Left renal cortex interstitium (tissue), 4 donors: ENCODE results near the gene MYH15. TPM values are rescaled to one million over a fixed set of nuclear protein-coding genes. Genes with fewer than 3 reads are reported as not detected.

Experiments used
- DNase-seq, 4 donors: peaks; one replicate each; pipeline ENCODE4 v3.0.0-alpha.2; 2013; ENCODE audit warnings: low read depth in 4 of 4, low spot score in 2 of 4, missing footprints in 1 of 4
- polyA plus RNA-seq, 4 donors: library from polyadenylated mRNA; unstranded; fragments of 120-200 nt; gene quantifications; one replicate each; pipeline ENCODE4 v1.2.1, GENCODE V29; 2013; ENCODE audit not compliant: insufficient read length in 4 of 4

The MYH15 gene
- polyA plus RNA-seq, 4 donors: 0.17 to 0.47 (median 0.33) TPM

DNA sequence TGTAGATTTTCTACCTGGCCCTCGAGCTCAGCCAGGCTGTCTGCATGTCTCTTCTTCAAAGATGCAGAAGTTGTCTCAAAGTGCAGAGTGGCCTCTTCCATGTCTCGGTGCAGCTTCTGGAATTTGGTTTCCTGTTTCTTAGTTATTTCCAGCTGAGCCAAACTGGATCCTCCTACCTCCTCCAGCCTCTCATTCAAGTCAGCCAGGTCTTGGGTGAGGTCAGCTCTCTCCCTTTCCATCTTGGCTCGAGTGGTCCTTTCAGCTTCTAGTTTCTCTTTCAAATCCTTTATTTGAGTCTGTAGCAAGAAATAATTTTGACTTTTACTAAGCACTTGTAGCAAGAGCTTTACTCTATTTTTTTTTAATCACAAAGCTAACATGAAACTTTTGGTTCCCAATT lies 81.8 kb downstream of the MYH15 start:
- DNase-seq: no peak

DNA sequence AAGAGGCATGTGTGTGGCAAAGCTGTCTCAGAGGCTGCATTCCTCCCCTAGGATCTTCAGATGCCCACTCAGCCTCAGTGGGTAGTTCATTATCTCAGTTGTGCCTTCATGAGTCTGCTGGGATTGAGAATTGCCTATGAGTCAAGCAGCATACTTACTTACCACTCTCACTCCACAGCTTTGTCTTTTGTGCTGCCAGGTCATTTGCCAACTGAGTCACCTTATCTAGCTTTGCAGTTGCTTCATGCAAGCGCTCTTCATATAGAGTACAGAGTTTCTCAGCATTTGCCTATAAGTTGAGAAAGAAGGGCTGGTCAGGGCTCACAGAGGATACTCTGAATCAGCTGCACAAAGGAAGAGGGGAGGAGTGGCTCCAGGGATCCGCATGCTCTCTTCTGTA lies 89.5 kb downstream of the MYH15 start:
- no peak for DNase-seq

DNA sequence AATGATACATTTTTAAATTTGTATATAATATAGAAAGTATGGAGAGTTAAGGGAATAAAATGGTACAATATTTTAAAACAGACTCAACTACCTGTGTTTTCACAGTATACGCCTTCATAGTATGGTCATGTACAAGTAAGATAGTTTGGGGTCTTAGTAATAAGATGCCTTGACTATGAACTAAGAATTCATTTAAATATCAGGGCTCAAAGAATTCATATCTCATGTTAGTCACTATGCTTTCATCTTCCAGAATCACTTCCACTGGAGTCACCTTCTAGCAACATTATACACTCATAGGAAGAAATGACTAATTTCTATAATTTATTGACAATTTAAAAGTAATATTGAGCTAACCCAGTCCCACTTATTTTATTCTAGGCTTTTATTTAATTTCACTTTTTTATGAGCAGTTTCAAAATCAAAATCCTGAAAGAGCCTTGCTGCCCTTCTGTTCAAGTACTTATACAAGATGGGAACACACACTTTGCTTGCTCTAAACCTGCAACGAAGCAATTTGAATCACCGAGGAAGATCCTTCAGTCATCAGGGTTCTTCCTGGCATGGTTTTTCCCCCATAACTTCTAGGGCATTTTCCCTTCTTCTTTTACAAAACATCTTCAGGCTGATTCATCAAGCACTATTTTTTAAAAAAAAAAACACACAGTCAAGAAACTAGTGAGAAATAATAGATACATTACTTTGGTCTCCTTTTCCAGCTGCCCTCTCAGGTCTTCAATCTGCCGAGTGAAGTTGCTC lies 94.1 kb downstream of the MYH15 start:
- no peak for DNase-seq

DNA sequence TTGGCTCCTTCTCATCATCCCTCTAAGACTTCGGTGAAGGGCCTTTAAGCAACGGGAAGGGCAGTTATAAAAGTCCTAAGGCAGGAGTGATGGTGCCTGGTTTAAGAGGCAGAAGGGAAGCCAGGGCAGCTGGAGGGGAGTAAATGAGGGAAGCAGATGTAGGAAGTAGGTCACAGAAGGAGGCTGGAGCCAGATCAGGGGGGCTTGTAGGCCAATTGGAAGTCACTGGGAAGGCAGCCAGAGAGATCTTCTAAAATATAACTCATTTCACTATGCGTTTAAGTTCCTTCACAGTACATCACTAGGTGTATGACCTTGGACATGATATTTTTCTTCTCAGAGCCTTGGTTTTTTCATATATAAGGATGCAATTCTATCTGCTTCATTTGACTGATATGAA lies 94.7 kb downstream of the MYH15 start:
- DNase-seq: no peak

DNA sequence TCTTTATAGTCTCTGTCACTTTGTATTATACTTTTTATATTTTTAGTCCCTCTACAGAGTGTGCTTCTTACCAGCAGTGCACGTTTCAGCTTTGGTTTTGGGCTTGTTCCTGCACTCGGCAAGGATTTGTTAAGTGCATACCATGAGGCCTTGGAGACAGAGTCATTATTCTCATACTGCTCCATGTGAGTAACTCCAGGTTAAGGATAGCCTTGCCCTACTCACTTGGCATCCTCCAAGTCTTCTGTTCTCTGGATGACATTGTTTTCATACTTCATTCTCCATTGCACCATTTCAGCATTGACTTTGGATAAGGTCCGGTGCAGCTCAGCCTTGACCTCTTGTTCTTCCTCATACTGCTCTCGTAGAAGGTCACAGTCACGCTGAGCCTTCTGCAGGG lies 96.4 kb downstream of the MYH15 start:
- DNase-seq: no peak

DNA sequence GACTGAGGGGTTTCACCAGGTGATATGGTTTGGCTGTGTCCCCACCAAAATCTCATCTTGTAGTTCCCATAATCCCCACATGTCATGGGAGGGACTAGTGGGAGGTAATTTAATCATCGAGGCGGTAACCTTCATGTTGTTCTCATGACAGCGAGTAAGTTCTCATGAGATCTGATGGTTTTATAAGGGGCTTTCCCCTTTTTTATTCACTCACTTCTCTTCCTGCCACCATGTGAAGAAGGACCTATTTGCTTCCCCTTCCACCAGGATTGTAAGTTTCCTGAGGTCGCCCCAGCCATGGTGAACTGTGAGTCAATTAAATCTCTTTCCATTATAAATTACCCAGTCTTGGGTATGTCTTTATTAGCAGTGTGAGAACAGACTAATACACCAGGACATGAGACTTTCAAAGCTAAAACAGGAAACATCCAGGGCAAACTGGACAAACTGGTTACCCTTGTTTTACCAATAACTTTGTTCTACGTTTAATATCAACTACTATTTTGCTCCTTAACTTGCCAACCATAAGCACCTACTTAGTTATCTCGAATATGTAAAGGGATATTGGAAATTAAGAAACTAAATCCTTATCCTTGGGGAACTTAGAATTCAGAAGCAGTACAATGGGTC lies 98.2 kb downstream of the MYH15 start:
- DNase-seq: no peak

DNA sequence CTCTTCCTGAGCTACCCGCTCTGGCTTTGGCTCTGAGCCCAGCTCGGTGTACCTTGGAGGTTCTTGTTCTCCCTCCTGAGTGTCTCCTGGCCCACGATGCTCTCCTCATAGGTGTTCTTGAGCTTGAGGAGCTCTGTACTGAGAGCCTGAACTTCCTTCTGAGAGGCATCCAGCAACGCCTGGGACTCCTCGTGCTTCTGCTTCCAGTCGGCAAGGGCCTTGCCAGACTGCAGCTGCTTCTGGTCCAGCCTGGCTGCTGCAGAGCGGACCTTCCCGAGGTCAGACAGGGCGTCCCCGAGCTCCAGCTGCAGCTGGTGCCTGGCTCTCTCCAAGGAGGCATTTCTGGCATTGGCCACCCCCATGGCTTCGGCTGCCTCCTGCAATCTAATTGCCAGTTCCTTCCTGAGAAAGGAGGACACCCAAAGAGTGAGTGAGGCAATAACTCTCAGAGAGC lies 99.8 kb downstream of the MYH15 start:
- DNase-seq: no peak

DNA sequence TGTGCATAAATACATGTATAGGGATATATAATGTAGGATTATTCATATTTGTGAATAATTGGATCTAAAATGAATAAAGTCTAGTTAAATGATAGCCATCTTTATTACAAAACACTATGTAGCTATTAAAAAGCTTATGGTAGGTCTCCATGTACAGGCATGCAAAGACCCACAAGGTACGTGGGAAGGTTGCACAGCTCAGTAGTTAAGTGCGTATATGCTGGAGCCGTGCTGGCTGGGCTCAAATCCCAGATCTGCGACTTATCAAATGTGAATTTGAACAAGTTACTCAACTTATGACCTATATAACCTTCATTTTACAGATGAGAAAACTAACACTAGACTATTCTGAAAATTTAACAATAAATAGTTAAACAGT lies 100.6 kb downstream of the MYH15 start:
- no peak for DNase-seq

DNA sequence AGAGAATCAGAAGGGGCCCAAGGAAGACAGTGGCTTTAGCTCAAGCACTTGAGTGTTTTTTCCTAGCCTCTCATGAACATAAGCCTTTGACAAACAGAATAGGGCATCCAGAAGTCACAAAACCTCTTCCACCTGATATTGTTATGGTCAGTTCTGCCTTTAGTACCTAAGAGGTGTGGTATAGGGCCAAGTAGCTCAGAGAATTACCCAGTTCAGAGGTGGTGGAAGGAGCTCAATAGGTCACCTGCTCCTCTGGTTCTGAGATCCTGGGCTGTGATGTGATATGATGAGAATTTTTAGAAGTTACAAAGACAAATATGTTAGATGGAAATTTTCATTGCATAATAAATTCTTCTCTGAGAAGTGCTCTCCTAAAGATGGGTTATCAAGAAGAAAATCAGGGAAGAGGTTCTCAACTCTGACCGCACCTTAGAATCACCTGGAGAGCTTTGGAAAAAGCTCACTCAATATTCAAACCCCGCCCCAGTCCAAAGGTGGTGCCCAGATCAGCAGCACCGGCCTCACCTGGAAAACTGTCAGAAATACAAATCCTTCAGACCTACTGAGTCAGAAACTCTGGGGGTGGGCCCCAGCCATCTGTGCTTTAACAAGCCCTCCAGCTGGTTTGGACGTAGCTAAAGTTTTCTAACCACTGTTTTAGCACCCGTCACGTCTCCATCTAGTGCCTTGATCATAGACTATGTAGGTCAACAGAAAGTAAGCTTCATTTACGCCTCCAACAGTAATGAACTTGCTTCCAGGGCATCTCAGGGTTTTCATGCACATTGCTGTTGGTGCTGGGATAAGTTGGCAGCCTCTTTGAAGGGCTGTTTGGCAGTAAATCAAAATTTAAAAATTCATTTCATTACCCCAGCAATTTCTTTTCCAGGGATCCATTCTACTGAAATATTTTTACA lies 101.3 kb downstream of the MYH15 start:
- DNase-seq: no peak

DNA sequence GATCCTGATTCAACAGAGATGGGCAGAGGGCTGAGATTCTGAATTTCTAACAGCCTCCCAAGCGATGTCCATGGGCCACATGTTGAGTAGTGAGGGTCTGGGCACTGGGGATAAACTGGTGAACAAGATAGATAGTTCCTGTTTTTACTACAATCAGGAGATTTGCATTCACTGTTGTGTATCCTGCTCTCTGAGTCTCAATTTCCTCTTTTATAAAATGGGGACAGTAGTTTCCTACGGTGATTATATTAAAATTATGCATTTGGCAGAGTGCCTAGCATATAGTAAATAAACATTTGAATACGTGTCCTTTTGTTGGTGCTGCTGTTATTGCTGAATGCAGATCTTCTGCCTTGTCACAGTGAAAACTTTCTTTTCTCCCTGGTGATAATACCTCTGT lies 102.5 kb downstream of the MYH15 start:
- no peak for DNase-seq

DNA sequence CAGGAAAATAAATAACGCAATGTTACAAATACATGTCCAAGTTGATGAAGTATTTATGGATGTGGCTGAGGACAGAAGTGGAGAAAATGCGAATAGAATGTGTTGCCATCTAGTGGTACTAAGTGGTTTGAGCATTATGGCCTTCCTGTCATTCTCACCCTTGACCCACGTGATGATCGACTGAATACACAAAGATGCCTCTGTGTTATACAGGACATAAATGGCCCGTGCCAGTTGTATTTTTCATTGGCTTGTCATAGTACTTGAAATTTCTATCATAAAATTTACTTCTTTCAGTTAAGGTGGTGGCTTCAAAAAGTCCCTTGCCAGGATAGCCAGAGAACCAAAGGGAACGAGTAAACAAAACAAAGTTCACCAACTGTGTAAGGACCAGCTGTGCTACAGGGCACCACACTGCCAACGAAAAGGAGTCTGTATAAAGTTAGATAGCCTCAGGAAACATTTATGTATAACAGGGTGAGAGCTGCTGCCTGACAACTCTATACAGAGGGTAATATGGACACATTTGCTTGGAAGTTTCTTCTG lies 103.7 kb downstream of the MYH15 start:
- peak in 2 of 4 donors; percentile 7 to 24 for DNase-seq

DNA sequence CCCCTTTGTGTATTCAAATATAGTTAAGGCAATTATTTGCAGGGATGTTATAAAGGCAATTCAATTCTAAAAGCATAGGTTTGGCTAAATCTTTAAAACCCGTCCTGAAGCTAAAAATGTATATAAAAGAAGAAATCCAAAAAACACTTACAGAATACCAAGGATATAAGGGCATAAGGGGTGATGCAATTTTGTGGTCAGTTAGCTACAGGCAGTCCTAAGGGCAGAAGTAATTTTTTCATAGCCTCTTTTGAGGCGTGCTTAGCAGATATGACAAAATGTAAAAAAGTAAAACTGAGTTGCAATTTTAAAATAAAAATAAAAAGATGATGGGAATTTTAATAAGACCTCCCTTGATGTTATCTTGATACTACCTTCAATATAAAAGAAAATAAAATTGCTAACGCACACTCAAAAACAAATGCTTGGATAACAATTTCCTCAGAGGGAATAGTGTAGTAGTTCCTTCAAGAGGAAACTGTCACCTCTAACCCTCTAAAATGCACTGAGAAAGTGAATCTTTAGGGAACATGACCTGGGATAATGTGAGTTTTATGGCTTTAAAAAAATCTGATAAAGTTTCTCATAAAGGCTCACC lies 104.2 kb downstream of the MYH15 start:
- DNase-seq: no peak

DNA sequence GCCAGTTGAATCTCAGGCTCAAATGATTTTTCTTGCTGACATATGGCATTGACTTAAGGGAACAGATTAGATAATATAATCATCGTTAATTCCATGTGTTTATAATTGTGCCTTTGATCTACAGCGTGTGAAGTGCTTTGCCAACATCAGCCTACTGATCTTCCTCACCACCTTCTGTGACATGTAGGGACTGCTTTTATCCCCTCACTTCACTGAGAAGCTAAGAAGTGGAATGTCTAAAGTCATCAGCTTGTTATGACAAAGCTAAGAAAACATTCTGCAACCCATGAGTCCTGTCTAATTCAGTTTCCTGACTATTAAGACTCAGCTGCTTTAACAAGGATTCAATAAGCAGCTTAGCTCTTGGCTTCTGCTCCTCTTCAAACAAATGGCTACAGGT lies 106.0 kb downstream of the MYH15 start:
- DNase-seq: no peak

DNA sequence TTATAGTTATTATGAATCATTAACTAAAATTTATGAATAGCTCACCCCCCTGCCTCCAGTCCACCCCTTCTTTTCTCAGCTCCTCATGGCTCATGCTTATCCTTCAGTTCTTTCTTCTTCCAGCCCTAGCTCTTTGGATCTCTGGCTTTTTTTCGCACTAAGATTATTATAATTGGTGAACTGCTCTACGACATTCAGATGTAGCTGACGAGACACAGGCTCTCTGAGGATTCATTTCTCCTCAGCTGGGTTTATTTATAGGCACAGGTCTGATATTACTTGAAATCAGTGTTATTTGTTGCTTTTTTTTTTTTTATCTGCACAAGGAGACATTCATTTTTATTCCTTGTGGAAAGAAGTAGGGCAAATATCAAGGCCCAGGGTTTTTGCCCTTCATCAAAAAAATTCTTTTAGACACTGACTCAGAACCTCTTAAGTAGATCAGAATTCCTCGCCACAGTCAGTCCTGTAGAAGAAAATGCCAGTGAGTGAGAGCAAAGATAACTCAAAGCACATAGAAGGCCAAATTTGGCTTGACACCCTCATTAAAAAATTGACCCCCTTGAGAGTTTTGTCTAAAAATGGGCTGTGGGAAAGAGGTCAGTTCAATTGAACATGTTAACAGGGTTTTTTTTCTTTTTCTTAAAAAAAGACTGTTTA lies 106.6 kb downstream of the MYH15 start:
- no peak for DNase-seq

DNA sequence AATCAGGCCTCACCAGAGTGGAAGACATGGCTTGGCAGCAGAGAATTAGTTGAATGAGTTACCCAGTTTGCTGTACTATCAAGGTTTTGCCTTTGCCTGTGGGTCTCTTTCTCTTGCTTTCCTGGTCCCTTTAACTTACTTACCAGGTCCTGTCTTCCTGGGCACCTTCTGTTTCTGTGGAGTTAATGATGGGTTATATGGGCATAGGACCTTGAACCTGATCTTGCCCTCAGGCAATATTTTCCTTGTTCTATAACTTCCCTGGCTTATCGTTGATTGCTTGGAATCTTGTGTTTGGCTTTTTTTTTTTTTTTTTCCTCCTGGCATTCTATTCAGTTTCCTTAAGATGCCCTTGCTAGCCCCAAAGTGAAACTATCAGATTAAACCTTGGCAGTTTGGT lies 107.2 kb downstream of the MYH15 start:
- DNase-seq: no peak

DNA sequence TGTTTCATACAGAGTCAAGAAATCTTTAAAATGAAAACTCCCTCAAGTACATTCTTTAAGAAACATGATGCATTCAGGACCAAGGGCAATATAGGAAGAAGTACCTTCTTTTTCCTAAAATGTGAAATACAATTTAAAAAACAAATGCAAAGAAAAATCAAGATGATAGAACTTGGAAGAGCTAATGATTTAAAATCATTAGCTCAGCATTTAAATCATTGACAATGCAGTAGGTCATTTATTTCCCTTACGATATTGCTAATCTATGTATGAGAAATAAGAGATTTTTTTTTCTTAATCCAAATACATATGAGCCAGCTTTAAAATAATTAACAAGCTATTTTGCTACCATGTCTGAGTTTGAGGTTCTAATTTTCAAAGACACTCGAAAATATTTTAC lies 108.6 kb downstream of the MYH15 start:
- no peak for DNase-seq

DNA sequence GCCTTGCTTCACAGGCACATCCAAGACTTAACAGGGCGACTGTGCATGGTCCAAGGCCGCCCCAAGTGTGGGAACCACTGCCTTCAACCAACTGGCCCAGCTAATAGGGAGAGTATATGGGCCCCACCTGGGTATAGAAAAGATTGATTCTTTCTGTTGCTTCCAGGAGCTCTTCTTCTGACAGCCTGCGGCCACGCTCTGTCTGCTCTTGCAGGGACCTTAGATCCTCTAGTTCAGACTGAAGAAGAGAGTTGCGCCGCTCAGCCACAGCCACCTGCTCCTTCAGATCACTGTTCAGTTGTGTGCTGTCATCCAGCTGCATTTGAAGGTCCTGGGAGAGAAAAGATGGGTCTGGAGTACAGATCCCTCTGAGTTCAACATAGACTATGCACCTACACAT lies 111.9 kb downstream of the MYH15 start:
- DNase-seq: no peak

DNA sequence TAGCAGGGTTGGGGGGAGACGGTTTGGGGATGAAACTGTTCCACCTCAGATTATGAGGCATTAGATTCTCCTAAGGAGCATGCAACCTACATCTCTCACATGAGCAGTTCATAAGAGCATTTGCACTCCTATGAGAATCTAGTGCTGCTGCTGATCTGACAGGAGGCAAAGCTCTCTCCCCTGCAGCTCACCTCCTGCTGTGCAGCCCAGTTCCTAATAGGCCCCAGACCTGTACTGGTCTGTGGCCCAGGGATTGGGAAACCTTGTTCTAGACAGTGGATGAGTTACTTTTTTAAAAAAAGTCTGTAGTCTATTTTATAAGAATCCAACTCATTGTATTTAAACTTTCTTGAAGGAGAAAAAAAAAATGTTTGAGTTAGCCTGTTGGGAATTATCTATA lies 114.1 kb downstream of the MYH15 start:
- DNase-seq: no peak

DNA sequence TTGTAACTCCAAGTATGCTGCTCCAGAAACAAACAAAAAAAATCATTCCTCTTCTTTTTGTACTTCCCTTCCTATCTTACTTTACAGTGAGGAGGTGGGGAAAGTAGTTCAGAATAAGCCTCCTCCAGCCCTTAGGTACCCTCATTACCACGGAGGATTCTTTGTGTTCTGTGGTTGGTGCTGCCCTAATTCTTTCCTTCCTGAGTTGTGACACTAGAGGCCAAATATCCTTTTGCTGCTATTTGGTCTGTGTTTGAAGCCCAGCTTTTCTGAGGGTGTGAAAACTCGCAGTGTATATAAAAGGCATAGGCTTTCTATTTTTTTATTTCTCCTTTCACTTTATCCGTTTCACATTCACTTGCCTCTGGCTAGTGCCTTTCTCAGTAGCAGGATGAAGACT lies 115.8 kb downstream of the MYH15 start:
- DNase-seq: no peak

DNA sequence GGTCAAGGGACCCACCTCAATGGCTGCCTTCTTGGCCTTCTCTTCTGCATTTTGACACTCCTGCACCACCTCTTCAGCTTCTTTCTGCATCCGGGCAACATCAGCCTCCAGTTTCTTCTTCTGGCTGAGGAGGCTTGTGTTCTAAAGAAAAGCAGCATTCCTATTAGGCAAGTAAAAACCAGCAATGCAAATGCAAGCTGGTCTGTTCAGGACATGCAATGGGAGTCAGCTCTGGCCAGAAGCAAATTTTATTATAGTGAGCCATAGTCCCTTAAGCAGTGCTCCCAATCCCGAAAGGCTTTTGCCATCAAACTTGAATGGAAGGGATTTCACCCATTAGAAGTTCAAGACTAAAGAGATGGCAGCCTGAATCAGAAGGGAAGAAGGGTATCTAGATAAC lies 116.4 kb downstream of the MYH15 start:
- DNase-seq: no peak
